GM19328 (cell line): ENCODE measurements around the gene FZR1.
A peak's percentile ranks its signal among the peaks of the same experiment; 100 is the strongest.

Source experiments
- ATAC-seq: cut with Tn5 transposase; IDR thresholded peaks from one replicate; pipeline ENCODE4 v1.9.1; 2021; ENCODE audit warnings: mild to moderate bottlenecking, moderate library complexity; ENCODE audit not compliant: unreplicated experiment

The FZR1 gene

GRCh38 chr19:3543150-3544057 lies 37.3 kb downstream of the FZR1 start:
- ATAC-seq = no peak

- ATAC-seq = no peak
Measured at GRCh38 chr19:3544058-3544376, 37.9 kb downstream of the FZR1 start.

DNA sequence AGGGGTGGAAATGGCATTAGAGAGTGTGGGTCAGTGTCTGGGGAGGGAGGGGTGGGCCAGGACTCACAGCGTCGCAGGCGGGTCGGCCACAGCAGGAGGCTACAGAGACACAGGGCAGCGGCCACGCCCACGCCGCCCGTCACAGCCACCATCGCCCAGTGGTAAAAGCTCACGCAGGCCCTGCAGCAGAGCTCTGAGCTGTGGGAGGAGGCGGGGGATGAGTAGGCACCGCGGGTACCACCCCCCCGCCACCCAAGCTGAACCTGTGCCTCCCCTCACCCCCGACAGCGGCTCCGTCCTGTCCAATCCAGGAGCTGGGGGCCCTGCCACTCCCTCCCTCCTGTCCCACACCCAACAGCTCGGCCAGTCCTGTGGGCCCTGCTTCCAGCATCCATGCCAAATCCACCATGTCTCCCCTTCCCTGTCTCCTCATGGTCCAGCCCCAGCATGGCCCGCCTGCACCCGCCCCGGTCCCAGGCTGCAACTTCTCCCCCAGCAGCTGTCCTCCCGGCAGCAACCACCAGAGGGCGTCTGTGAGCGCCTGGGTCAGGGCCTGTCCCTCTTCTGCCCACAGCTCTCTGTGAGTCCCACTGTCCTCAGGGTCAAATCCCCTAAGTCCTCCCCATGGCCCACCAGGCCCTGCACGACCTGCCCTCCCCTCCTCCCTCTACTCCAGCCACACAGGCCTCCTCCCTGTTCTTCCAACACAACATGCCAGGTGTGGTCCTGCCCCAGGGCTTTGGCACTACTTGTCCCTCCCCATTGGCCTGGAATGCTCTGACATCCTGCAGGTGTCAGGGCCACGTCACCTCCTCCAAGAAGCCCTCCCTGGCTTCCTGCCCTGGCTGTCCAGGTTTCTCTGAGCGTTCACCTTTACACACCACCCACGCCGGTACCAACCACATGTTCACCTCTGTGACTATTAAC lies 38.9 kb downstream of the FZR1 start:
- ATAC-seq = no peak

GRCh38 chr19:3545669-3546034 lies 39.5 kb downstream of the FZR1 start:
- no peak for ATAC-seq

DNA sequence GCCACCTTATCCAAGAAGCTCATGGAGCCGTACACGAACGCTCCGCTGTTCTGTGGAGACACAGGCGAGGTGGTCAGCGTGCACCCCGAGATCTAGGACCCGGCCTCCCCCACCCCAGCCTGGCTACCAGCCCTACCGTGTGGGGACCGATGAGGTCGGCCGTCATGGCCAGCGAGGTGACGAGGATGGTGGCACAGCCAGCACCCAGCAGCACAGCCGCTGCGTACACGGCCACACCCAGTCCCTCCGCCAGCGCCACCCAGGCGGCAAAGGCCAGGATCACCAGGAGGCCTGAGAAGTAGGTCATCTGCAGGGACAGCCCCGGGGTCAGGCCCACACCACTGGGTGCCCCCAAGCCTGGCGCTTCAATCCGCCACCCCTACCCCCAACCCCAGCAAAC lies 40.0 kb downstream of the FZR1 start:
- ATAC-seq = no peak

GRCh38 chr19:3547301-3547731 lies 41.2 kb downstream of the FZR1 start:
- ATAC-seq = no peak

GRCh38 chr19:3547767-3548282 lies 41.7 kb downstream of the FZR1 start:
- no peak for ATAC-seq

- no peak for ATAC-seq
Measured at GRCh38 chr19:3548606-3549005, 42.5 kb downstream of the FZR1 start.

DNA sequence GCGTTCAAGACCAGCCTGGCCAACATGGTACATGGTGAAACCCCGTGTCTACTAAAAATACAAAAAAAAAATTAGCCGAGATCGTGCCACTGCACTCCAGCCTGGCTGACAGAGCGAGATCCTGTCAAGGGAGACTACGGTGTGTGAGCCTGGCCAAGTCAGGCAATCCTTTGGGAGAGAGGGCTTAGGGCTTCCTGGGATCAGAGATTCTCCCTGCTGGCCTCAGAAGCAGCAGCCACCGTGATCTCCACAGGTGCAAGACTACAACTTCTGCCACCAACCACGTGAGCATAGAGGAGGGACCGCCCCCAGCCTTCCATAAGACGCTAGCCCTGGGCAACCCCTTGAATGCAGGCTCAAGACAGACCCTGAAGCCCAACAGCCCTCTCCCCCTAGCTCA lies 43.7 kb downstream of the FZR1 start:
- ATAC-seq = no peak

- ATAC-seq = no peak
Measured at GRCh38 chr19:3550947-3551791, 45.1 kb downstream of the FZR1 start.

- no peak for ATAC-seq
Measured at GRCh38 chr19:3551792-3552095, 45.6 kb downstream of the FZR1 start.

DNA sequence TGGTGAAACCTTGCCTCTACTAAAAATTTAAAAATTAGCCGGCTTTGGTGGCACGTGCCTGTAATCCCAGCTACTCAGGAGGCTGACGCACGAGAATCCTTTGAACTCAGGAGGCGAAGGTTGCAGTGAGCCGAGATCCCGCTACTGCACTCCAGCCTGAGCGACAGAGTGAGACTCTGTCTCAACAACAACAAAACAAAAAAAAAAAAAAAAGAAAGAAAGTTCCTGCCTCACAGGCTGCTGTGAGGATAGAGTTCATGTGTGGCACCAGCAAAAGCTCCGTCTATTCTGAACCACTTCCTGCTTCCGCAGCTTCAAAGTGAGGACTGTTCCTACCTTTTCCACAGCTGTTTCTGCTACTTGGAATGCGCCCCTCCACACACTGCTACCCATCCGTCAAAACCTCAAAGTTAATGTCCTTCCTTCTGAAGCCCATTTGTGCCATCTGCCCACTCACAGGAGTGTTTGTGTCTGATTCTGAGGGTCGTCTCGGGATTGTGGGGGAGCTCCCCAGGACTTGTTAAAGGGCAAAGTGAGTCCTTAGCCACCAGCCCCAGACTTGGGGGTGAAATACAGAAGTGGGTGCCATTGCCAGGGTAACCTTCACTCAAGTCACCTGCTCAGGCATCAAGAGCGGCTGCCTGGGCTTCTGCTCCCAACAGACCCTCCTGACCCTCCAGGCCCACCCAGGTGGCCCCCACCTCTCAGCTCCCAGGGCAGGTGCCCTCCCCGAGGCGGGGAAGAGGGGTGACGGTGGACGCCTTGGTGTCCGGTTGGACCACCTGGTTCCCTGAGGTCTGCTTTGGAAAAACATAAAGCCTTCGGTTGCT lies 48.4 kb downstream of the FZR1 start:
- no peak for ATAC-seq

GRCh38 chr19:3555653-3556422 lies 49.7 kb downstream of the FZR1 start:
- no peak for ATAC-seq

GRCh38 chr19:3556423-3556977 lies 50.4 kb downstream of the FZR1 start:
- no peak for ATAC-seq

DNA sequence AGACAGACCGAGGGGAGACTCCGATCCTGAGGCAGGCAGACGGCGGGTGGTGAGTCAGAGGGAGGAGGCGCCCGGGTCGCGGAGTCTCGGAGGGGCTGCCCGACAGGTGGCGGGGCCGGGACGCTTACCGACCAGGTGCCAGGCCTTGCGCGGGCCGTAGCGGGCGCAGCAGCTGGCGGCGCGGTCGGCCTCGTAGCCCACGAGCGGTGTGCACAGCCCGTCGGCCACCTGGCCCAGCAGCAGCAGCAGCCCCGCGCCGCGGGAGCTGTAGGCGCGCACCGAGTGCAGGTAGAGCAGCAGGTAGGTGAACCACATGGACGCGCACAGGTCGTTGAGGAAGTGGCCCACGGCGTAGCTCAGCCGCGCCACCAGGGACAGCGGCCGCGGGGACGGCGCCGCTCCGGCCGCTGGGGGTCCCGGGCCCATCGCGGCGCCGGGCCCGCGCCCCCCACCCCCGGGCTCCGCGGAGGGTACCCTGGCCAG lies 50.9 kb downstream of the FZR1 start:
- ATAC-seq = peak; percentile 24

- ATAC-seq = peak; percentile 91
Measured at GRCh38 chr19:3557461-3558248, 51.5 kb downstream of the FZR1 start, which contains the start of gene MFSD12. Gene MFSD12, minus strand, starts transcription at chr19:3557586. Its CDS starts 183 bp downstream, at chr19:3557403.

- ATAC-seq = no peak
Measured at GRCh38 chr19:3563709-3564524, 57.8 kb downstream of the FZR1 start.
